Cardiac muscle cell (in vitro differentiated cells and primary cell): Measurements from ENCODE around the gene CARM1. TPM values are rescaled to one million over a fixed set of nuclear protein-coding genes. Genes with fewer than 3 reads are reported as not detected.

ENCODE experiments used
- DNase-seq, 2 donors: peaks; one replicate each; pipeline versions ENCODE4 v3.0.0 to v3.0.0-alpha.2; 2010 to 2017; ENCODE audit warnings: low read depth in 1 of 2, low spot score in 1 of 2
- H3K27ac ChIP-seq: fragments of 200-600 bp; sonication (generic); 2 replicates; pipeline ENCODE4 v1.5.1; 2016
- H3K27me3 ChIP-seq: fragments of 200-600 bp; sonication (generic); 2 replicates; pipeline ENCODE4 v1.6.0; 2016; ENCODE audit warnings: control low read depth
- H3K36me3 ChIP-seq: fragments of 200-600 bp; sonication (generic); 2 replicates; pipeline ENCODE4 v1.5.1; 2016; ENCODE audit warnings: control low read depth
- H3K4me1 ChIP-seq: fragments of 200-600 bp; sonication (generic); 2 replicates; pipeline ENCODE4 v1.8.1; 2017; ENCODE audit warnings: low read depth, mild to moderate bottlenecking, mixed run types
- H3K4me3 ChIP-seq: fragments of 200-600 bp; sonication (generic); 2 replicates; pipeline ENCODE4 v1.5.1; 2016; ENCODE audit warnings: mild to moderate bottlenecking
- H3K9me3 ChIP-seq: fragments of 200-600 bp; sonication (generic); 2 replicates; pipeline ENCODE4 v1.5.1; 2017; ENCODE audit warnings: low read depth, mild to moderate bottlenecking, control low read depth
- CTCF ChIP-seq: IDR thresholded peaks from 2 replicates; pipeline ENCODE4 v1.5.1; 2012; ENCODE audit warnings: low read depth, mild to moderate bottlenecking, low read length
- polyA plus RNA-seq: library from polyadenylated mRNA; unstranded; fragments of >200 nt; fragmentation: Nextera tagmentation; extraction: Ambion mirVana; gene quantifications from 2 replicates; pipeline ENCODE4 v1.2.1, GENCODE V29; 2016
- total RNA-seq: library from RNA; depleted of rRNA; stranded (reverse); fragments of >200 nt; gene quantifications from 2 replicates; pipeline ENCODE4 v1.2.3, GENCODE V29; 2016

The CARM1 gene
- total and polyA plus RNA-seq, 2 experiments from 2014 or later = 46.8 to 90.7 TPM

DNA sequence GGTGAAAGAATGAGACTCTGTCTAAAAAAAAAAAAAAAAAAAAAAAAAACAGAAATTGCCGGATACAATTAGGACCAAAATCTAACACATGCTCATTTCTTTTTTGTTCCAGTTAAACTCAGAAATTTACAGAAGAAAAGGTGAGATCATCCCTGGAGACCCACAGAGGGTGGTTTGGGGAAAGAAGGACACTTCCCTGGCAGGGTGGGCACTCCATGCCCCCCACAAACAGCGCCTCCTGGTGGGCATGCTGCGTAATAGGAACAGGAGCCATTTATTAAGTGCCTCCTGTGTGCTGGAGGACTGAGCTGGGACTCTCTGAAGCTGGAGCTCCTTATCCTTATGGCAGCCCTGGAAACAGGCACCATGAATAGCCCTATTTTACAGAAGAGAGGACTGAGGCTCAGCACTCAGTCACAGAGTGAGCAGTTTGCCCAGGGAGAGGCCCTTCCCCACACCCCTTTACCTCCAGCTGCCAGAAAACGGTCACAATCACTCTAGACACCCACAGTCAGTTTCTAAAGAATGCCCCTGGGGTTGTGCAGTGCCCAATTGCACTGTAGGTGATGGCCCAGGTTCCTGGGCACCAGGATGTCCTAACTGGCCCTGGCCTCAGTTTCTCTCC lies 13.0 kb upstream of the CARM1 start:
- peak; percentile 83 for TF ChIP-seq CTCF
- DNase-seq = peak; percentile 46 to 53

DNA sequence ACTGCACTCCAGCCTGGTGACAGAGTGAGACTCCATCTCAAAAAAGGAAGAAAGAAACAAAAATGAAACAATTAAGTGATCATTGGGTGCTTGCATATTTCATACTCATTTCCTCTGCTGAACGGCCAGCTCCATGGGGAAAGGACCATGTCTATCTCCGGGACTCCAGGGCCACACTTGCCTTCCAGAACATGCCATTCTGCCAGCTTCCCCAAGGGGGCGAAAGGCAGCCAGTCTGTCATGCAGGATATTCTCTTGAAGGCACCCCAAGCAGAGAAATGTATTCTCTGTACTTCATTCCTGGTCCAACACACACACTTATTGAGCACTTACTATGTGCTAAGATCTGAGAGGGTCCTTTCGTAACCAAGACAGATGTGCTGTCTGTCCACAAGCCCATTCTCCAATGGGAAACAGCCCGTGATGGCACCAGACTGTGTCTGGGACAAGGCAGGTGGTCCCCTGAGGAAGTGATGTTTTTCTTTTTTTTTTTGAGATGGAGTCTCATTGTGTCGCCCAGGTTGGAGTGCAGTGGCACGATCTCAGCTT lies 10.2 kb upstream of the CARM1 start:
- Histone ChIP-seq H3K27me3 (no peaks in the 10 kb centered on the region), H3K27ac (no peak overlapping the region), H3K4me3 (no peak overlapping the region), H3K4me1 (peaks cover 3% of the 10 kb centered on the region), H3K36me3 (no peaks in the 10 kb centered on the region), H3K9me3 (no peaks in the 10 kb centered on the region)
- peak; percentile 31 to 45 for DNase-seq
- TF ChIP-seq CTCF = peak; percentile 50

More for the DNA sequence above, 13.0 kb upstream of the CARM1 start:
- H3K9me3 ChIP-seq = no peaks in the 10 kb centered on the region
- peaks cover 3% of the 10 kb centered on the region for H3K4me1 ChIP-seq
- no peaks in the 10 kb centered on the region for H3K27me3 ChIP-seq
- H3K36me3 ChIP-seq = no peaks in the 10 kb centered on the region
- H3K27ac ChIP-seq = no peak overlapping the region
- no peak overlapping the region for H3K4me3 ChIP-seq

GRCh38 chr19:10862561-10863106 lies 8.7 kb upstream of the CARM1 start:
- Histone ChIP-seq H3K4me3 (no peak overlapping the region), H3K9me3 (no peaks in the 10 kb centered on the region), H3K36me3 (no peaks in the 10 kb centered on the region), H3K27ac (no peak overlapping the region), H3K27me3 (no peaks in the 10 kb centered on the region), H3K4me1 (peaks cover 3% of the 10 kb centered on the region)
- no peak for TF ChIP-seq CTCF
- no peak for DNase-seq

DNA sequence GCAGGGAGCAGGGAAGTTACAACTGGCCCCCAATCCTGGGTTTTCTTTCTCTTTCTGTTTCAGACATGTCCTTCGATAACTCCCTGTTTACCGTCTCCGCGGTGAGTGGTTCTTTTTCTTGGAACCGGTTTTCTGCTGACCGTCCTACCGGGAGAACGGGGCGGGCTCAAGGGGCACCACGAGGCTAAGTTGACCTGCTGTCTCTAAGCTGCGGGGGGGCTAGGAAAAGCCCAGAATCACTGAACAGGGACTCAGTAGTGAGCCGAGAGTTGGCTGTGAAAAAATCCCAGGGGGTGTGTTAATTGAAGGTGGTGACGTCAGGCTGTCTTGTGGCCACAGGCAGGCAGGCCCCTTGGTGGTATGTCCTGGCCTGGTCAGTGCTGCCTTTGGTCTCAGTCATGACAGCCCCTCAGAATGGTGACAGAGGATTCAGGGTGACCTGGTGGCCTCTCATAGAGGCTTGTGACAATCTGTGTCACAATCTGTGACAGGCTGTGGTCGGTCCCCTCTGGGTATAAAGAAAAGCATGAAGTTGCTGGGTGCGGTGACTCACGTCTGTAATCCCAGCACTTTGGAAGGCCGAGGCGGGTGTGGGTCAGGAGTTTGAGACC lies 8.1 kb upstream of the CARM1 start:
- Histone ChIP-seq H3K36me3 (no peaks in the 10 kb centered on the region), H3K27ac (no peak overlapping the region), H3K4me3 (no peak overlapping the region), H3K4me1 (peaks cover 3% of the 10 kb centered on the region), H3K9me3 (no peaks in the 10 kb centered on the region), H3K27me3 (no peaks in the 10 kb centered on the region)
- peak; percentile 8 to 38 for DNase-seq
- no peak for TF ChIP-seq CTCF

- H3K36me3 ChIP-seq = no peaks in the 10 kb centered on the region
- DNase-seq = peak; percentile 84 to 85
- no peak overlapping the region for H3K27ac ChIP-seq
- peaks cover 3% of the 10 kb centered on the region for H3K4me1 ChIP-seq
- TF ChIP-seq CTCF = peak; percentile 92
- no peaks in the 10 kb centered on the region for H3K27me3 ChIP-seq
- no peaks in the 10 kb centered on the region for H3K9me3 ChIP-seq
- no peak overlapping the region for H3K4me3 ChIP-seq
Measured at GRCh38 chr19:10864538-10864899, 6.8 kb upstream of the CARM1 start.
